Smooth muscle cell (in vitro differentiated cells): ENCODE measurements around the gene GRM5. TPM values are rescaled to one million over a fixed set of nuclear protein-coding genes. Genes with fewer than 3 reads are reported as not detected.
A peak's percentile ranks its signal among the peaks of the same experiment; 100 is the strongest.

Experiments used
- DNase-seq: peaks from one replicate; lab custom pipeline; 2025; ENCODE audit not compliant: unreplicated experiment; lab: John Stamatoyannopoulos, UW
- H2AFZ ChIP-seq: fragments of 200-600 bp; sonication (generic); 2 replicates; pipeline ENCODE4 v1.6.0; 2016; ENCODE audit warnings: antibody characterized with exemption, low read depth, mild to moderate bottlenecking
- H3F3A ChIP-seq: fragments of 200-600 bp; sonication (generic); 2 replicates; pipeline ENCODE4 v1.6.0; 2017; ENCODE audit warnings: antibody characterized with exemption, low read depth
- H3K27ac ChIP-seq: fragments of 200-600 bp; sonication (generic); 2 replicates; pipeline ENCODE4 v1.5.1; 2016; ENCODE audit warnings: low read depth, mild to moderate bottlenecking
- H3K27me3 ChIP-seq: fragments of 200-600 bp; sonication (generic); 2 replicates; pipeline ENCODE4 v1.6.1; 2016; ENCODE audit warnings: low read depth, mild to moderate bottlenecking
- H3K36me3 ChIP-seq: fragments of 200-600 bp; sonication (generic); 2 replicates; pipeline ENCODE4 v1.5.1; 2016; ENCODE audit warnings: low read depth
- H3K4me1 ChIP-seq: fragments of 200-600 bp; sonication (generic); 2 replicates; pipeline ENCODE4 v1.5.1; 2016; ENCODE audit warnings: low read depth
- H3K4me2 ChIP-seq: fragments of 200-600 bp; sonication (generic); 2 replicates; pipeline ENCODE4 v1.6.0; 2016; ENCODE audit warnings: mild to moderate bottlenecking
- H3K4me3 ChIP-seq: fragments of 200-600 bp; sonication (generic); 2 replicates; pipeline ENCODE4 v1.5.1; 2016; ENCODE audit warnings: mild to moderate bottlenecking
- H3K79me2 ChIP-seq: fragments of 200-600 bp; sonication (generic); 2 replicates; pipeline ENCODE4 v1.6.0; 2016; ENCODE audit warnings: low read depth, mild to moderate bottlenecking
- H3K9ac ChIP-seq: fragments of 200-600 bp; sonication (generic); 2 replicates; pipeline ENCODE4 v1.6.0; 2016; ENCODE audit warnings: low read depth
- H3K9me3 ChIP-seq: fragments of 200-600 bp; sonication (generic); replicated peaks from 2 replicates; pipeline ENCODE4 v1.5.1; 2016; ENCODE audit warnings: low read depth
- H4K20me1 ChIP-seq: fragments of 200-600 bp; sonication (generic); 2 replicates; pipeline ENCODE4 v1.6.0; 2016; ENCODE audit warnings: low read depth
- CTCF ChIP-seq: fragments of 200-600 bp; sonication (generic); IDR thresholded peaks from 2 replicates; pipeline ENCODE4 v1.5.1; 2017; ENCODE audit warnings: borderline replicate concordance, mild to moderate bottlenecking, antibody characterized with exemption; ENCODE audit not compliant: insufficient read depth, poor library complexity, severe bottlenecking
- WGBS: methylation state at CpG from one replicate; pipeline ENCODE4 v1.1.7; 2016; ENCODE audit warnings: low lambda C conversion rate; 5-methylcytosine and 5-hydroxymethylcytosine counted together
- polyA plus RNA-seq: library from polyadenylated mRNA; unstranded; fragments of >200 nt; fragmentation: Nextera tagmentation; extraction: Ambion mirVana; gene quantifications from 2 replicates; pipeline ENCODE4 v1.2.1, GENCODE V29; 2016
- total RNA-seq: library from RNA; depleted of rRNA; stranded (reverse); fragments of >200 nt; gene quantifications from 2 replicates; pipeline ENCODE4 v1.2.3, GENCODE V29; 2014

GRM5 gene
- total and polyA plus RNA-seq, 2 experiments from 2014 or later: not detected

DNA sequence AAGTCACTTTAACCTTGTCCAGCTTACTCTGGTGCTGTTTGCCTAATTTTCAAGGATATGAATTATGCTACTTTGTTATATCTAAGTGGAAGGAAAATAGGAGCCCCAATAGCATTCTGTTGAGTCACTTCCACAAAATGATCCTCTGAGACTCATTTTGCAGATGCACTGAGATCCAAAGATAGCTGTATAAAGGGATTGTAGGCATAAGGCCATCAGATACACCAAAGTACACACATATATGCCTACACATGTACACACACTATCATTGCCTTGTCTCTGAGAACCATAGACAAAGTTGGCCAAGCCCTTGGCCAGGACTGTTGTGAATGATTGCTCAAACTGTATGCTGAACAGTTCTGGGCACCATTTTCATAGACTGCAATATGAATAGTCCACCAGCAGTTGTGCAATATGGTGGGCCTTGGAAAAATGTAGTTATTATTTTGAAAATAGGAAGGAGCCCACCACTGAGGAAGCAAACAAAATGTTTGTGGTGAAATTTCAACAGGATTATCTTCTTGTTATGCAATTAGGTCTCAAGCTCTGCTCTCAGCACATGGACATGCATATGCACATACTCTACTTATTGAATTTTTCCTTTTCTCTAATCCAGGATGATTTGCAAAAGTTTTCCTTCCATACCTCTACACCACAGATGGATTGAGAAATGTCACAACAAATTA is 542.3 kb downstream of the GRM5 start:
- Histone ChIP-seq H3K27ac (no peak overlapping the region), H3K4me1 (no peaks in the 10 kb centered on the region), H2AFZ (no peak overlapping the region), H3K9me3 (no peaks in the 10 kb centered on the region), H4K20me1 (no peaks in the 10 kb centered on the region), H3K4me2 (no peak overlapping the region), H3K79me2 (no peaks in the 10 kb centered on the region), H3K36me3 (no peaks in the 10 kb centered on the region), H3F3A (peaks cover 4% of the 10 kb centered on the region), H3K9ac (no peak overlapping the region), H3K4me3 (no peak overlapping the region), H3K27me3 (no peaks in the 10 kb centered on the region)
- no peak for TF ChIP-seq CTCF
- DNase-seq: no peak

GRCh38 chr11:88522624-88523385 is 543.0 kb downstream of the GRM5 start:
- Histone ChIP-seq H3K36me3 (no peaks in the 10 kb centered on the region), H3K4me2 (no peak overlapping the region), H3F3A (peaks cover 4% of the 10 kb centered on the region), H2AFZ (no peak overlapping the region), H3K27me3 (no peaks in the 10 kb centered on the region), H4K20me1 (no peaks in the 10 kb centered on the region), H3K9ac (no peak overlapping the region), H3K4me1 (no peaks in the 10 kb centered on the region), H3K79me2 (no peaks in the 10 kb centered on the region), H3K9me3 (no peaks in the 10 kb centered on the region), H3K27ac (no peak overlapping the region), H3K4me3 (no peak overlapping the region)
- TF ChIP-seq CTCF: no peak
- no peak for DNase-seq
- 88% methylated on average over 2 of the region's 2 CpGs for WGBS

DNA sequence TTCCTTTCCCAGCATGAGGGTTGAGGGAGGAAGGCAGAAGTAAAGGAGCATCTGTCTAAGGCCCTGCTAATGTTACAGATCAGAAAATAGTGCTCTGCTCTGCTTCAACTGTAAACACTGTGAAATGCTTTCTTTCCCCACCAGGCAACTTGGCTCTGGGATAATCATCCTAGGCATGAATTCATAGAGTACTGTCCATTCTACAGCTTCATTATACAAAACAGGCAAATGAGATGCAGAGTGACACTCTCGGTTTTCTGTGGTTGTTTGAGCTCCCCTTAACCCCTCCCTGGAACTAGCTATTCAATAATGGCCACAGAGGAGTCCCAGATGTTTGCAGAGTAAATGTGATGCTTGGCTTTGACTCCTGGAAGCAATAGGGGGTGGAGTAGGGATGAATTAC is 544.0 kb downstream of the GRM5 start:
- Histone ChIP-seq H2AFZ (peak overlapping the region; percentile 32), H3K36me3 (no peaks in the 10 kb centered on the region), H3K4me3 (no peak overlapping the region), H3K79me2 (no peaks in the 10 kb centered on the region), H3K4me1 (no peaks in the 10 kb centered on the region), H4K20me1 (no peaks in the 10 kb centered on the region), H3K4me2 (no peak overlapping the region), H3K9ac (no peak overlapping the region), H3K27me3 (no peaks in the 10 kb centered on the region), H3F3A (peaks cover 4% of the 10 kb centered on the region), H3K27ac (peak overlapping the region; percentile 25), H3K9me3 (no peaks in the 10 kb centered on the region)
- TF ChIP-seq CTCF: no peak
- WGBS: 48% methylated on average over 1 of the region's 1 CpG
- no peak for DNase-seq

GRCh38 chr11:88521399-88521798 is 544.4 kb downstream of the GRM5 start:
- Histone ChIP-seq H3K36me3 (no peaks in the 10 kb centered on the region), H3K27ac (peak overlapping the region; percentile 25), H3K9me3 (no peaks in the 10 kb centered on the region), H3K4me2 (no peak overlapping the region), H3K79me2 (no peaks in the 10 kb centered on the region), H3K27me3 (no peaks in the 10 kb centered on the region), H3K4me1 (no peaks in the 10 kb centered on the region), H3K9ac (no peak overlapping the region), H2AFZ (peak overlapping the region; percentile 32), H3F3A (peaks cover 4% of the 10 kb centered on the region), H3K4me3 (no peak overlapping the region), H4K20me1 (no peaks in the 10 kb centered on the region)
- TF ChIP-seq CTCF: no peak
- no peak for DNase-seq
